GM23248 (cell line): Measurements from ENCODE around the gene COL6A1. TPM values are rescaled to one million over a fixed set of nuclear protein-coding genes. Genes with fewer than 3 reads are reported as not detected.

Source experiments
- DNase-seq: peaks from one replicate; pipeline ENCODE4 v3.0.0-alpha.2; 2015
- H2AFZ ChIP-seq: fragments of 200-600 bp; sonication (generic); 2 replicates; pipeline ENCODE4 v1.6.1; 2016; ENCODE audit warnings: antibody characterized with exemption
- H3F3A ChIP-seq: fragments of 200-600 bp; sonication (generic); 2 replicates; pipeline ENCODE4 v1.6.1; 2016; ENCODE audit warnings: mild to moderate bottlenecking, antibody characterized with exemption, mixed run types; ENCODE audit not compliant: insufficient read depth
- H3K27ac ChIP-seq: fragments of 200-600 bp; sonication (generic); 2 replicates; pipeline ENCODE4 v1.5.1; 2016; ENCODE audit warnings: mild to moderate bottlenecking
- H3K27me3 ChIP-seq: fragments of 200-600 bp; sonication (generic); replicated peaks from 2 replicates; pipeline ENCODE4 v1.6.1; 2016; ENCODE audit warnings: mild to moderate bottlenecking; ENCODE audit not compliant: insufficient read depth
- H3K36me3 ChIP-seq: fragments of 200-600 bp; sonication (generic); 2 replicates; pipeline ENCODE4 v1.6.1; 2016; ENCODE audit warnings: low read depth, mild to moderate bottlenecking
- H3K4me1 ChIP-seq: fragments of 200-600 bp; sonication (generic); 2 replicates; pipeline ENCODE4 v1.6.1; 2016; ENCODE audit warnings: mild to moderate bottlenecking; ENCODE audit not compliant: insufficient read depth
- H3K4me2 ChIP-seq: fragments of 200-600 bp; sonication (generic); one replicate; pipeline ENCODE4 v1.6.1; 2016; ENCODE audit warnings: mild to moderate bottlenecking; ENCODE audit not compliant: unreplicated experiment
- H3K4me3 ChIP-seq: fragments of 200-600 bp; sonication (generic); 2 replicates; pipeline ENCODE4 v1.5.1; 2016; ENCODE audit warnings: mild to moderate bottlenecking
- H3K79me2 ChIP-seq: fragments of 200-600 bp; sonication (generic); 2 replicates; pipeline ENCODE4 v1.6.1; 2016; ENCODE audit warnings: mild to moderate bottlenecking; ENCODE audit not compliant: insufficient read depth
- H3K9ac ChIP-seq: fragments of 200-600 bp; sonication (generic); 2 replicates; pipeline ENCODE4 v1.6.1; 2016; ENCODE audit warnings: mild to moderate bottlenecking
- H3K9me2 ChIP-seq: fragments of 200-600 bp; sonication (generic); 2 replicates; pipeline ENCODE4 v1.6.1; 2016; ENCODE audit warnings: mixed run types, mild to moderate bottlenecking, moderate library complexity; ENCODE audit not compliant: insufficient read depth
- H3K9me3 ChIP-seq: fragments of 200-600 bp; sonication (generic); one replicate; pipeline ENCODE4 v1.6.1; 2017; ENCODE audit warnings: low read depth
- H4K20me1 ChIP-seq: fragments of 200-600 bp; sonication (generic); 2 replicates; pipeline ENCODE4 v1.6.0; 2016; ENCODE audit not compliant: insufficient read depth
- EZH2 ChIP-seq: fragments of 200-600 bp; sonication (generic); IDR thresholded peaks from 2 replicates; pipeline ENCODE4 v1.6.1; 2018; ENCODE audit warnings: antibody characterized with exemption, mild to moderate bottlenecking; ENCODE audit not compliant: insufficient read depth, poor library complexity, severe bottlenecking
- EZH2phosphoT487 ChIP-seq: fragments of 200-600 bp; sonication (generic); IDR thresholded peaks from 2 replicates; pipeline ENCODE4 v1.6.1; 2018; ENCODE audit warnings: antibody characterized with exemption, moderate library complexity, mild to moderate bottlenecking, low read depth; ENCODE audit not compliant: insufficient read depth
- whole genome bisulfite sequencing, 2 experiments: methylation state at CpG; one replicate each; pipeline ENCODE4 v1.1.6; 2015 to 2017; ENCODE audit warnings: low lambda C conversion rate in 2 of 2, low coverage in 1 of 2; ENCODE audit errors: missing lambda C conversion rate in 2 of 2; 5-methylcytosine and 5-hydroxymethylcytosine counted together
- in situ Hi-C: fragments of 300-500 bp; cut with MboI; formaldehyde crosslinking; loops from 2 replicates; pipeline ENCODE4 v1.15.0; 2020
- polyA plus RNA-seq: library from polyadenylated mRNA; unstranded; fragments of >200 nt; fragmentation: Nextera tagmentation; extraction: Ambion mirVana; gene quantifications from 2 replicates; pipeline ENCODE4 v1.2.1, GENCODE V29; 2016
- total RNA-seq: library from RNA; depleted of rRNA; stranded (reverse); fragments of >200 nt; shearing (Covaris generic); gene quantifications from 2 replicates; pipeline ENCODE4 v1.2.3, GENCODE V29; 2014

COL6A1 gene
- total and polyA plus RNA-seq, 2 experiments from 2014 or later: 685 to 1,783 TPM

DNA sequence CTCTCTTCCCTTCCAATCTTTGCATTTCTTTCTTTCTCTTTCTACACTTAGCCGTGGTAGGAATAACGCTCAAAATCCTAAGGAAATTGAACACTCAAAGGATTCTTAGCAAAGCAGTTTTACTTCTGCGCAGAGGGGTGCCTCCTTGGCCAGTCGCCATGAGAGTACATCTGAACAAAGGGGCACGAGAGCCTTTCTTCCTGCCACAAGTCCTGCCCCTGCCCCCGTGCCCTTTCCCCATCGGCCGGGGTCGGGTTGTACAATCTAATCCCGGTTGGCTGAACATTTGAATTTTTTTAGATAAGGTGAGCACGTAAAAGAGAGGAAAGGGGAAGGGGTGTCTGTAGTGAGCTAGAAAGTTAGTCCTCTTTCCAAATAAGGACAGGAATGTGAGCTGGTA lies 28.6 kb upstream of the COL6A1 start:
- H3K4me1 ChIP-seq: peaks cover 36% of the 10 kb centered on the region
- no peaks in the 10 kb centered on the region for H3K9me2 ChIP-seq
- no peak overlapping the region for H3K9ac ChIP-seq
- H3K9me3 ChIP-seq: no peaks in the 10 kb centered on the region
- no peak overlapping the region for H2AFZ ChIP-seq
- WGBS, 2 experiments: 81 to 90% methylated on average over 11 of the region's 11 CpGs
- no peak overlapping the region for H3K4me3 ChIP-seq
- no peaks in the 10 kb centered on the region for H3K36me3 ChIP-seq
- no peaks in the 10 kb centered on the region for H3K79me2 ChIP-seq
- H3K27me3 ChIP-seq: no peaks in the 10 kb centered on the region
- H3K4me2 ChIP-seq: no peak overlapping the region
- peaks cover 19% of the 10 kb centered on the region for H3F3A ChIP-seq
- no peak overlapping the region for H3K27ac ChIP-seq
- no peaks in the 10 kb centered on the region for H4K20me1 ChIP-seq
- in situ Hi-C loops: no loop called here
- DNase-seq: no peak
- no peak for TF ChIP-seq EZH2phosphoT487
- no peak for TF ChIP-seq EZH2

DNA sequence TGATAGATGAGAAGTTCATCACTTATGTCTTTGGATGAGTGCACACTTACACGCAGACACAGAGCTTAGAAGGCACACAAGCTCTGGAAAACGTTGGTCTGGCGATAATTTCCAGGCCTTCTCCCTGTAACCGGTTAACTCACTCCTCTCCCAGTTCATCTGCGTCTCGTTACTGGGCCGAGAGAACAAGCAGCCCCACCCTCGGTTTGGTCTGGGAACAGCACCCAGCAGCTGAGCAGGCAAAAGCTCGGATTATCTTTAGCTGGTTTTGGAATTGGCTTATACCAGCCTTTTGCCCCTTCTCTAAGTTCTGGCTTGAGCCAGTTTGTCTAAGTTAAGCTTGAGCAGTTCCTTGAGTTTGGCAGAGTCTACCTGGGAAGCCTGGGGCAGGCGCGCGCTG lies 27.3 kb upstream of the COL6A1 start:
- Histone ChIP-seq H3F3A (peaks cover 32% of the 10 kb centered on the region), H3K4me1 (peaks cover 49% of the 10 kb centered on the region), H3K27me3 (no peaks in the 10 kb centered on the region), H3K4me3 (no peak overlapping the region), H3K9ac (peak overlapping the region; percentile 72), H3K9me3 (no peaks in the 10 kb centered on the region), H2AFZ (peak overlapping the region; percentile 92), H3K4me2 (peak overlapping the region; percentile 52), H3K36me3 (no peaks in the 10 kb centered on the region), H3K27ac (peak overlapping the region; percentile 64), H4K20me1 (no peaks in the 10 kb centered on the region), H3K9me2 (no peaks in the 10 kb centered on the region), H3K79me2 (no peaks in the 10 kb centered on the region)
- no peak for TF ChIP-seq EZH2
- no peak for TF ChIP-seq EZH2phosphoT487
- WGBS, 2 experiments: 5 to 9% methylated on average over 12 of the region's 12 CpGs
- in situ Hi-C loops: no loop called here
- peak; percentile 88 for DNase-seq

DNA sequence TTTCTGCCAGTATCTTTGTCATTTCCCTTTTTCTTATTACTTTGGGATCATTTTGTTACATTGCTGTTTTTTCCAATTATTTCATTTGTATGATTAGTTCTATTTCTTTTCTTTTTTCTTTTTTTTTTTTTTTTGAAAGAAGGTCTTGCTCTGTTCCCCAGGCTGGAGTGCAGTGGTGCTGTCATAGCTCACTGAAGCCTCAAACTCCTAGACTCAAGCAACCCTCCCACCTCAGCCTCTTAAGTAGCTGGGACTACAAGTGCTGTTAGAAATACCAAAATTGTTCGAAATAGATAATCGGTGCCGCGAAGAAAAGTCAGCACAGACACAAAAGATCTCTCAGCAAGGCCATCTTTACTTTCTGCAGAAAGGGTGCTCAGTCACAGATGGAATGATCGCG lies 26.6 kb upstream of the COL6A1 start:
- in situ Hi-C loops: no loop called here
- no peaks in the 10 kb centered on the region for H4K20me1 ChIP-seq
- H3K4me2 ChIP-seq: no peak overlapping the region
- H2AFZ ChIP-seq: peak overlapping the region; percentile 92
- no peak overlapping the region; the same call in 1 of the 2 replicates for H3K27ac ChIP-seq
- peaks cover 48% of the 10 kb centered on the region for H3K4me1 ChIP-seq
- H3K79me2 ChIP-seq: no peaks in the 10 kb centered on the region
- H3K27me3 ChIP-seq: no peaks in the 10 kb centered on the region
- H3K4me3 ChIP-seq: no peak overlapping the region
- H3K9ac ChIP-seq: peak overlapping the region; percentile 72
- WGBS, 2 experiments: 92 to 97% methylated on average over 6 of the region's 6 CpGs
- TF ChIP-seq EZH2 (no peak), EZH2phosphoT487 (no peak)
- peaks cover 35% of the 10 kb centered on the region for H3F3A ChIP-seq
- H3K9me3 ChIP-seq: no peaks in the 10 kb centered on the region
- no peaks in the 10 kb centered on the region for H3K9me2 ChIP-seq
- no peaks in the 10 kb centered on the region for H3K36me3 ChIP-seq
- no peak for DNase-seq

DNA sequence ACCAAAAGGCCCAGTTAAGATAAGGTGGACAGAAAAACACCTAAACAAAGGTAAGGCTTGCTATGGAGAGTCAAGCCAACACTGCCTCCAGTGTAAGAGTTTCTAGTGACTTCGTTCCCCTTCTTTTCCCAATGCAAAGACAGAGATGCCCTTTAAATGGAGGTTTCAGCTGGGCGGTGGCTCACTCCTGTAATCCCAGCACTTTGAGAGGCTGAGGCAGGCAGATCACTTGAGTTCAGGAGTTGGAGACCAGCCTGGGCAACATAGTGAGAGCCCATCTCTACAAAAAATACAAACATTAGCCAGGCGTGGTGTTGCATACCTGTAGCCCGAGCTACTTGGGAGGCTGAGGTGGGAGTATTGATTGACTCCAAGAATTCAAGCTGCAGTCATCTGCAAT lies 24.0 kb upstream of the COL6A1 start:
- no peaks in the 10 kb centered on the region for H3K36me3 ChIP-seq
- no peaks in the 10 kb centered on the region for H3K9me2 ChIP-seq
- H3K4me1 ChIP-seq: peaks cover 41% of the 10 kb centered on the region
- no peaks in the 10 kb centered on the region for H3K27me3 ChIP-seq
- 30 to 37% methylated on average over 4 of the region's 4 CpGs for WGBS, 2 experiments
- peak overlapping the region; percentile 68 for H3K4me3 ChIP-seq
- peak overlapping the region; percentile 94 for H3K27ac ChIP-seq
- H4K20me1 ChIP-seq: no peaks in the 10 kb centered on the region
- DNase-seq: no peak
- peaks cover 36% of the 10 kb centered on the region for H3F3A ChIP-seq
- peak overlapping the region; percentile 79 for H2AFZ ChIP-seq
- H3K79me2 ChIP-seq: no peaks in the 10 kb centered on the region
- peak overlapping the region; percentile 79 for H3K9ac ChIP-seq
- peak overlapping the region; percentile 93 for H3K4me2 ChIP-seq
- TF ChIP-seq EZH2 (no peak), EZH2phosphoT487 (no peak)
- in situ Hi-C loops: no loop called here
- H3K9me3 ChIP-seq: no peaks in the 10 kb centered on the region

DNA sequence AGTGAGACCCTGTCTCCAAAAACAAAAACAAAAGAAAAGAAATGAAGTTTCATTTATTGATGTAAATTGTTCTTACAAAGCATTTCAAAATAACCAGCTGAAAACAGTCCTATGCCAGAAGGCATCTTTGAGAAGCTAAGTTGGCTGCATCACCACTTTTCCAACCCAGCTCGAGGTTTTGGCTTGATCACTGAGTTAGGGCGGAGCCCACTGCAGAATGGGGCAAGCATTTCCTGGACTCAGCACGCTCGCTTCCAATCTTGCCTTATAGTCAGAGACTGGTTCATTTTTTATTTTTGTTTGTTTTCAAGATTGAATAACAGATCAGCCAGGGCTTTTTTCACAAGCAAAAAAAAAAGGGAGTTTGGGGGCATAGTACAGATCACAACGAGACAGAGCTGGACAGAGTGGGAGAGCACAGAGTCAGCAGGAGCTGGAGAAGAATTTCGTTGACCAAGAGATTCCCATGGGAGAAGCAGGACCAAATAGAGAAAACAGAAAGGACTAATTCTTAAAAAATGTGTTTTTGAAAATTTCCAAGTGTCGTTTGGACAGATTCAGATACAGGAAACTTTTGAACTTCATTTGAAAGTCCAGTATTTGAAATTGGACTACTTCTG lies 23.5 kb upstream of the COL6A1 start:
- H3K4me1 ChIP-seq: peaks cover 41% of the 10 kb centered on the region
- 0 to 2% methylated on average over 7 of the region's 7 CpGs for WGBS, 2 experiments
- H3K79me2 ChIP-seq: no peaks in the 10 kb centered on the region
- no peaks in the 10 kb centered on the region for H3K36me3 ChIP-seq
- peak overlapping the region; percentile 93 for H3K4me2 ChIP-seq
- TF ChIP-seq EZH2 (no peak), EZH2phosphoT487 (no peak)
- no peaks in the 10 kb centered on the region for H4K20me1 ChIP-seq
- peak overlapping the region; percentile 79 for H3K9ac ChIP-seq
- in situ Hi-C loops: no loop called here
- no peaks in the 10 kb centered on the region for H3K9me2 ChIP-seq
- DNase-seq: peak; percentile 95
- H2AFZ ChIP-seq: peak overlapping the region; percentile 79
- H3K27me3 ChIP-seq: no peaks in the 10 kb centered on the region
- no peaks in the 10 kb centered on the region for H3K9me3 ChIP-seq
- peak overlapping the region; percentile 68 for H3K4me3 ChIP-seq
- H3F3A ChIP-seq: peaks cover 42% of the 10 kb centered on the region
- H3K27ac ChIP-seq: peak overlapping the region; percentile 94
